ENCODE measurements around the gene TNK1. TPM values are rescaled to one million over a fixed set of nuclear protein-coding genes. Genes with fewer than 3 reads are reported as not detected.

Gene TNK1
- total and polyA plus RNA-seq, 7 donors: 0.56 to 1.7 (median 0.82) TPM

DNA sequence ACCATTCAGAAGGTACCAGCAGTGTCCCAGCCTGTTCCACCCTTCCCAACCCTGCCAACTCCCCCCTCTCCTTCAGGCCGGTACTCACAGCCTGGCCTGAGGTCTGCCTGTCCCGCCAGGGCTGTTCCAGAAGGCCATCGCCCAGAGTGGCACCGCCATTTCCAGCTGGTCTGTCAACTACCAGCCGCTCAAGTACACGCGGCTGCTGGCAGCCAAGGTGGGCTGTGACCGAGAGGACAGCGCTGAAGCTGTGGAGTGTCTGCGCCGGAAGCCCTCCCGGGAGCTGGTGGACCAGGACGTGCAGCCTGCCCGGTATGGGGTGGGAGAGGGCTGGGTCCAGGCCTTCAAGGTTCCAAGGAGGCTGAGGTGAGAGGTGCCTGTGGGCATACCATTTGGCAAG lies 33.9 kb downstream of the TNK1 start:
- no peak overlapping the region for H3K27ac ChIP-seq
- DNase-seq: no peak
- WGBS, 3 donors: 80 to 85% (median 82%) methylated on average over 14 of the region's 14 CpGs
- no peak overlapping the region for H3K4me3 ChIP-seq
- no peak for ATAC-seq
- H3K9me3 ChIP-seq: no peaks in the 10 kb centered on the region
- no peaks in the 10 kb centered on the region for H3K4me1 ChIP-seq
- H3K27me3 ChIP-seq (ENCODE audit: insufficient read depth in 3 of 3, low read length in 2 of 3): no peaks in the 10 kb centered on the region
- TF ChIP-seq, protein P1, sequence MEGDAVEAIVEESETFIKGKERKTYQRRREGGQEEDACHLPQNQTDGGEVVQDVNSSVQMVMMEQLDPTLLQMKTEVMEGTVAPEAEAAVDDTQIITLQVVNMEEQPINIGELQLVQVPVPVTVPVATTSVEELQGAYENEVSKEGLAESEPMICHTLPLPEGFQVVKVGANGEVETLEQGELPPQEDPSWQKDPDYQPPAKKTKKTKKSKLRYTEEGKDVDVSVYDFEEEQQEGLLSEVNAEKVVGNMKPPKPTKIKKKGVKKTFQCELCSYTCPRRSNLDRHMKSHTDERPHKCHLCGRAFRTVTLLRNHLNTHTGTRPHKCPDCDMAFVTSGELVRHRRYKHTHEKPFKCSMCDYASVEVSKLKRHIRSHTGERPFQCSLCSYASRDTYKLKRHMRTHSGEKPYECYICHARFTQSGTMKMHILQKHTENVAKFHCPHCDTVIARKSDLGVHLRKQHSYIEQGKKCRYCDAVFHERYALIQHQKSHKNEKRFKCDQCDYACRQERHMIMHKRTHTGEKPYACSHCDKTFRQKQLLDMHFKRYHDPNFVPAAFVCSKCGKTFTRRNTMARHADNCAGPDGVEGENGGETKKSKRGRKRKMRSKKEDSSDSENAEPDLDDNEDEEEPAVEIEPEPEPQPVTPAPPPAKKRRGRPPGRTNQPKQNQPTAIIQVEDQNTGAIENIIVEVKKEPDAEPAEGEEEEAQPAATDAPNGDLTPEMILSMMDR (IDR thresholded peaks at IDR 0.05): no peak
- peaks cover 0 to 5% of the 10 kb centered on the region in 2 donors for H3K36me3 ChIP-seq (ENCODE audit: insufficient read depth in 1 of 2, low read depth in 1 of 2)
- intact Hi-C loops (cut with DNase I): no loop called here

DNA sequence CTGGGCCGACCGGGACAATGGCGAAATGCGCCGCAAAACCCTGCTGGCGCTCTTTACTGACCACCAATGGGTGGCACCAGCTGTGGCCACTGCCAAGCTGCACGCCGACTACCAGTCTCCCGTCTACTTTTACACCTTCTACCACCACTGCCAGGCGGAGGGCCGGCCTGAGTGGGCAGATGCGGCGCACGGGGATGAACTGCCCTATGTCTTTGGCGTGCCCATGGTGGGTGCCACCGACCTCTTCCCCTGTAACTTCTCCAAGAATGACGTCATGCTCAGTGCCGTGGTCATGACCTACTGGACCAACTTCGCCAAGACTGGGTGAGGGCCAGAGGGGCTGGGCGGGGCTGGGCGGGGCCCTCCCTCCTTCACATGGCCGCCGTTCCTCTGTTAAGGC lies 34.9 kb downstream of the TNK1 start:
- Histone ChIP-seq H3K27ac (no peak overlapping the region), H3K36me3 (ENCODE audit: insufficient read depth in 1 of 2, low read depth in 1 of 2) (peaks cover 0 to 5% of the 10 kb centered on the region in 2 donors), H3K9me3 (no peaks in the 10 kb centered on the region), H3K27me3 (ENCODE audit: insufficient read depth in 3 of 3, low read length in 2 of 3) (no peaks in the 10 kb centered on the region), H3K4me3 (no peak overlapping the region), H3K4me1 (no peaks in the 10 kb centered on the region)
- ATAC-seq (no peak), DNase-seq (no peak)
- 85 to 86% (median 85%) methylated on average over 23 of the region's 23 CpGs for WGBS, 3 donors
- TF ChIP-seq, protein P1 (IDR thresholded peaks at IDR 0.05): no peak
- intact Hi-C loops (cut with DNase I): no loop called here

DNA sequence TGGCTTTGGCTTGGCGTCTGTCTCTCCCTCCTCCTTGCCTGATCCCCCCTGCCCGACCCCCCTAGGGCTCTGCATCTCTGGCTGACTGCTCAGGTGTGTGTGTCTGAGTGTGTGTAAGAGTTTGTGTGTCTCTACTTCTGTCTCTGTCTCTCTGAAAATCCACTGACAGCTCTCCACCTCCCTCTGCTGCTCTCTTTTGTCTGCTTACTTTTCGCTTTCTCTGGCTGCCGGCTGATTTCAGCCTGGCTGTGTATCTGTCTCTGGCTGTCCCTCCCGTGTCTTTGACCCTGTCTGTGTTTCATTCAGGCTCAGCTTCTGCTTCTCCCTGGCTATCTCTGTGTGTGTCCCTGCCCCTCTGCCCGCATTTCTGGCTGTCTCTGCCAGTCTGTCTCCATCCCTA lies 35.4 kb downstream of the TNK1 start:
- WGBS, 3 donors: 80 to 84% (median 81%) methylated on average over 6 of the region's 6 CpGs
- Histone ChIP-seq H3K4me3 (no peak overlapping the region), H3K27me3 (ENCODE audit: insufficient read depth in 3 of 3, low read length in 2 of 3) (no peaks in the 10 kb centered on the region), H3K27ac (no peak overlapping the region), H3K9me3 (no peaks in the 10 kb centered on the region), H3K36me3 (ENCODE audit: insufficient read depth in 1 of 2, low read depth in 1 of 2) (peaks cover 0 to 5% of the 10 kb centered on the region in 2 donors), H3K4me1 (no peaks in the 10 kb centered on the region)
- intact Hi-C loops (cut with DNase I): no loop called here
- DNase-seq (no peak), ATAC-seq (no peak)
- TF ChIP-seq, protein P1 (IDR thresholded peaks at IDR 0.05): no peak

DNA sequence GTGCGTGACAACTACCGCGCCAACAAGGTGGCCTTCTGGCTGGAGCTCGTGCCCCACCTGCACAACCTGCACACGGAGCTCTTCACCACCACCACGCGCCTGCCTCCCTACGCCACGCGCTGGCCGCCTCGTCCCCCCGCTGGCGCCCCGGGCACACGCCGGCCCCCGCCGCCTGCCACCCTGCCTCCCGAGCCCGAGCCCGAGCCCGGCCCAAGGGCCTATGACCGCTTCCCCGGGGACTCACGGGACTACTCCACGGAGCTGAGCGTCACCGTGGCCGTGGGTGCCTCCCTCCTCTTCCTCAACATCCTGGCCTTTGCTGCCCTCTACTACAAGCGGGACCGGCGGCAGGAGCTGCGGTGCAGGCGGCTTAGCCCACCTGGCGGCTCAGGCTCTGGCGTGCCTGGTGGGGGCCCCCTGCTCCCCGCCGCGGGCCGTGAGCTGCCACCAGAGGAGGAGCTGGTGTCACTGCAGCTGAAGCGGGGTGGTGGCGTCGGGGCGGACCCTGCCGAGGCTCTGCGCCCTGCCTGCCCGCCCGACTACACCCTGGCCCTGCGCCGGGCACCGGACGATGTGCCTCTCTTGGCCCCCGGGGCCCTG lies 36.3 kb downstream of the TNK1 start:
- intact Hi-C loops (cut with DNase I): no loop called here
- Histone ChIP-seq H3K27ac (no peak overlapping the region), H3K36me3 (ENCODE audit: insufficient read depth in 1 of 2, low read depth in 1 of 2) (peaks cover 0 to 5% of the 10 kb centered on the region in 2 donors), H3K4me1 (no peaks in the 10 kb centered on the region), H3K9me3 (no peaks in the 10 kb centered on the region), H3K4me3 (no peak overlapping the region), H3K27me3 (ENCODE audit: insufficient read depth in 3 of 3, low read length in 2 of 3) (no peaks in the 10 kb centered on the region)
- WGBS, 3 donors: 95% methylated on average over 41 to 54 of the region's 54 CpGs
- DNase-seq (no peak), ATAC-seq (no peak)
- TF ChIP-seq, protein P1 (IDR thresholded peaks at IDR 0.05): no peak

Data from psoas muscle (tissue), 8 donors.